Esophagus muscularis mucosa (tissue), 3 donors: ENCODE measurements around the gene KBTBD13.

Experiments used
- EP300 ChIP-seq: sonication (generic); formaldehyde crosslinking; IDR thresholded peaks from one replicate; pipeline ENCODE4 v1.6.1; 2017; ENCODE audit warnings: antibody characterized with exemption
- POLR2A ChIP-seq: fragments of 450-650 bp; IDR thresholded peaks from one replicate; pipeline ENCODE4 v1.6.1; 2017; ENCODE audit warnings: antibody characterized with exemption, moderate library complexity, mild to moderate bottlenecking, low read depth
- POLR2AphosphoS5 ChIP-seq, 2 donors: sonication (generic); formaldehyde crosslinking; IDR thresholded peaks; one replicate each; pipeline ENCODE4 v1.6.1; 2017; ENCODE audit warnings: antibody characterized with exemption in 2 of 2

DNA sequence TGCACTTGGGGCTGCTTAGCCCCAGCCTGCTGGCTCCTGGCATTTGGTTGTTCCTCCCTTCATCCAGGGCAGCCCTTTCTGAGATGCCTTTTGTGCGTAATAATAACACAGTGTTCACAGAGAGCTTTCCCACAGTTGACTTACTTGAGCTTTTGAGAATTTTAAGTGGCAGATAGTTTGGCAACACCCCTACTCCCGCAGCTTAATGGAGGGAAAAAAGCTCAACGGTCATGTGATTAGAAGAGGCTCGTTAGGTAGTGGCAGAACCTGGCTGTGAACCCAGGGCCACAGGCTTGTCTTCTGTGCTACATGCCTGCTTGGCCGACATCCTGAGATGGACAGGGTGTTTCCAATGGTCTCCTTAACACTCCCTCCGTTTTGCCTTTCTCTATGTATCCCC lies 4.7 kb downstream of the KBTBD13 start:
- TF ChIP-seq POLR2AphosphoS5 (IDR thresholded peaks at IDR 0.05) (no peak), EP300 (no peak), POLR2A (no peak)
